GM23248 (cell line): Measurements from ENCODE around the gene PRIMPOL.

Experiments used
- EZH2 ChIP-seq: fragments of 200-600 bp; sonication (generic); IDR thresholded peaks from 2 replicates; pipeline ENCODE4 v1.6.1; 2018; ENCODE audit warnings: antibody characterized with exemption, mild to moderate bottlenecking; ENCODE audit not compliant: insufficient read depth, poor library complexity, severe bottlenecking
- EZH2phosphoT487 ChIP-seq: fragments of 200-600 bp; sonication (generic); IDR thresholded peaks from 2 replicates; pipeline ENCODE4 v1.6.1; 2018; ENCODE audit warnings: antibody characterized with exemption, moderate library complexity, mild to moderate bottlenecking, low read depth; ENCODE audit not compliant: insufficient read depth

DNA sequence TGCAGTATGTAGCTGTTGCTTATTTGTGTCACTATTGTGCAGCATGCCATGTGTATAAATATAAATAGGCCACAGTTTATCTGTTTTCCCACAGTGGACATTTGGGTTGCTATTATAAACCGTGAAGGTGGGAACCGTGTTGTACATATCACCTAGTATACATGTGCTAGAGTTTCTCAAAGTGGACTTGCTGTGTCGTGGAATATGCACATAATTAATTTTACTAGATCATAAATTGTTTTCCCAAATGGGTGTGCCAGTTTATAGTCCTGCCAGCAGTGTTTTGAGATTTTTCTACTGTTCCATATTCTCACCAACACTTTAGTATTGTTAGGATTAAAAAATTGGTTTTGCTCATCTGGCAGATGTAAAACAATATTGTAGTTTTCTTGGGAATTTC, 38.5 kb downstream of the PRIMPOL start:
- no peak for TF ChIP-seq EZH2
- TF ChIP-seq EZH2phosphoT487: no peak
